SK-N-SH (cell line): Measurements from ENCODE around the gene GRIK1.

Source experiments
- EZH2phosphoT487 ChIP-seq: fragments of 200-600 bp; sonication (generic); IDR thresholded peaks from 2 replicates; pipeline ENCODE4 v1.6.1; 2017; ENCODE audit warnings: low read depth, mixed run types, mild to moderate bottlenecking, antibody characterized with exemption, moderate library complexity, borderline replicate concordance
- GABPA ChIP-seq: IDR thresholded peaks from 2 replicates; pipeline ENCODE4 v1.4.0; 2012; ENCODE audit warnings: low read depth, mild to moderate bottlenecking
- RAD21 ChIP-seq: IDR thresholded peaks from 2 replicates; pipeline ENCODE4 v1.6.1; 2012; ENCODE audit warnings: mild to moderate bottlenecking, low read length
- RFX5 ChIP-seq: IDR thresholded peaks from 2 replicates; pipeline ENCODE4 v1.6.1; 2012; ENCODE audit warnings: mild to moderate bottlenecking, improper control_type of control experiment, low read length
- SMC3 ChIP-seq: IDR thresholded peaks from 2 replicates; pipeline ENCODE4 v1.6.1; 2012; ENCODE audit warnings: low read depth, low read length, improper control_type of control experiment
- TAF1 ChIP-seq: IDR thresholded peaks from 2 replicates; pipeline ENCODE4 v1.6.1; 2012; ENCODE audit warnings: low read depth, mild to moderate bottlenecking, low read length, moderate library complexity, borderline replicate concordance
- TCF12 ChIP-seq: IDR thresholded peaks from 2 replicates; pipeline ENCODE4 v1.4.0; 2012
- TF ChIP-seq, protein P1 (sequence below): fragments of 200-600 bp; sonication (generic); IDR thresholded peaks from 2 replicates; pipeline ENCODE4 v1.6.1; 2017; ENCODE audit warnings: antibody characterized with exemption, mild to moderate bottlenecking, moderate library complexity

DNA sequence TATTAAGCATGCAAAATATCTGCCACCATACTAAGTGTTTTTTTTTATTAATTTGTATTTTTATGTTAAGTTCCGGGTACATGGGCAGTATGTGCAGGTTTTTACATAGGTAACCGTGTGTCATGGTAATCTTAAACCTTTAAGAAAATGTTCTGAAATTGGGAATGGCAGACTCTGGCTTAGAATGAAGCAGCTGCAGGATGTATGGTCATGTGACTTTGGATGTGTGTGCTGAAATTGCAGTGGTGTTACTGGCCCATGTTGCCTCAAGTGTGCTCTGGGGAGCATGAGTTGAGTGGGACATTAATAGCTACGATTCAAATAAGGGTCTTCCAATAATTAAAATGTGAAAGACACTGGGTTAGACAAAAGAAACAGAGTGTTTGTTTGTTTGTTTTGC is 6.7 kb downstream of the GRIK1 start:
- TF ChIP-seq, protein P1, sequence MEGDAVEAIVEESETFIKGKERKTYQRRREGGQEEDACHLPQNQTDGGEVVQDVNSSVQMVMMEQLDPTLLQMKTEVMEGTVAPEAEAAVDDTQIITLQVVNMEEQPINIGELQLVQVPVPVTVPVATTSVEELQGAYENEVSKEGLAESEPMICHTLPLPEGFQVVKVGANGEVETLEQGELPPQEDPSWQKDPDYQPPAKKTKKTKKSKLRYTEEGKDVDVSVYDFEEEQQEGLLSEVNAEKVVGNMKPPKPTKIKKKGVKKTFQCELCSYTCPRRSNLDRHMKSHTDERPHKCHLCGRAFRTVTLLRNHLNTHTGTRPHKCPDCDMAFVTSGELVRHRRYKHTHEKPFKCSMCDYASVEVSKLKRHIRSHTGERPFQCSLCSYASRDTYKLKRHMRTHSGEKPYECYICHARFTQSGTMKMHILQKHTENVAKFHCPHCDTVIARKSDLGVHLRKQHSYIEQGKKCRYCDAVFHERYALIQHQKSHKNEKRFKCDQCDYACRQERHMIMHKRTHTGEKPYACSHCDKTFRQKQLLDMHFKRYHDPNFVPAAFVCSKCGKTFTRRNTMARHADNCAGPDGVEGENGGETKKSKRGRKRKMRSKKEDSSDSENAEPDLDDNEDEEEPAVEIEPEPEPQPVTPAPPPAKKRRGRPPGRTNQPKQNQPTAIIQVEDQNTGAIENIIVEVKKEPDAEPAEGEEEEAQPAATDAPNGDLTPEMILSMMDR = no peak
- TF ChIP-seq TCF12 (no peak), GABPA (no peak), RAD21 (no peak), TAF1 (no peak), RFX5 (no peak), EZH2phosphoT487 (no peak), SMC3 (no peak)
